Type B pancreatic cell (in vitro differentiated cells): ENCODE measurements around the gene SIKE1. TPM values are rescaled to one million over a fixed set of nuclear protein-coding genes. Genes with fewer than 3 reads are reported as not detected.

ENCODE experiments used
- DNase-seq: peaks from one replicate; pipeline ENCODE4 v3.0.0; 2021; ENCODE audit warnings: mixed read lengths; ENCODE audit not compliant: unreplicated experiment; ENCODE audit errors: extremely low spot score
- H3K27ac Mint-ChIP-seq: 2 replicates; pipeline ENCODE4 v1.8.0; 2021; ENCODE audit warnings: mild to moderate bottlenecking, mixed read lengths
- H3K27me3 Mint-ChIP-seq: 2 replicates; pipeline ENCODE4 v1.8.0; 2021; ENCODE audit warnings: mixed read lengths
- H3K36me3 Mint-ChIP-seq: 2 replicates; pipeline ENCODE4 v1.8.0; 2021; ENCODE audit warnings: mixed read lengths
- H3K4me1 Mint-ChIP-seq: one replicate; pipeline ENCODE4 v1.8.0; 2021; ENCODE audit warnings: mixed read lengths; ENCODE audit not compliant: unreplicated experiment
- H3K4me3 Mint-ChIP-seq: 2 replicates; pipeline ENCODE4 v1.8.0; 2021; ENCODE audit warnings: mild to moderate bottlenecking, mixed read lengths
- H3K9me3 Mint-ChIP-seq: 2 replicates; pipeline ENCODE4 v1.8.0; 2021; ENCODE audit warnings: mixed read lengths
- CTCF ChIP-seq: fragments of 200-600 bp; sonication (generic); conservative IDR thresholded peaks from 2 replicates; pipeline ENCODE4 v1.5.0; 2021; ENCODE audit warnings: antibody characterized with exemption, mild to moderate bottlenecking
- total RNA-seq: library from RNA; stranded (reverse); gene quantifications from 2 replicates; pipeline ENCODE4 v1.2.1, GENCODE V29; 2021; ENCODE audit warnings: low replicate concordance

SIKE1 gene
- total RNA-seq, 1 donor from 2014 or later, result 69.1 TPM

GRCh38 chr1:114740331-114740730, 40.2 kb downstream of the SIKE1 start:
- H3K4me3 Mint-ChIP-seq, result no peak overlapping the region
- no peaks in the 10 kb centered on the region for H3K9me3 Mint-ChIP-seq
- H3K36me3 Mint-ChIP-seq, result peaks cover 54% of the 10 kb centered on the region
- H3K4me1 Mint-ChIP-seq, result no peaks in the 10 kb centered on the region
- H3K27ac Mint-ChIP-seq, result no peak overlapping the region
- no peak for TF ChIP-seq CTCF
- no peak for DNase-seq
- no peaks in the 10 kb centered on the region for H3K27me3 Mint-ChIP-seq

DNA sequence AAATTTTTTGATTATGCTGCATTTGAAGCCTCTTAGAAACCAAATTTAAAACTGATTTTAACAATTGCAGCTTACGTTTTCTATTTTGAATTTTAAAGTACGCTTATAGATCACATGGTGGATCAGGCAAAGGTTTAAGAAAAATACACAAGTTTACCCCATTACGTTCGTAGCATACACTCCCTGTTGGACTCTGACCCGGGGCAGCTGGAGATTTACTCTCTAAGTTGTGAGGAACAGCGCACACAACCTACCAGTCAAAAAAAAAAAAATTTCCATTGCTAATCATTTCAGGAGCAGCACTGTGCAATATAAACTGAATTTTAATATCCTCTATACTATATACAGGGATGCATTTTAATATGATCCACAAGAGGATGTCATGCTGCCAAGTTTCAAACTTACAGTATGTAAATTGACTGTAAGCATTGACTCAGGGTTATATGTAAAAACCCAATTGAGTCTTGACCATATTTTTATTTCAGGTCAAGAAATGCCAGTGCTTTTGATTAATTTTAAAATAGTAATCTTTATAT, 43.1 kb downstream of the SIKE1 start:
- no peaks in the 10 kb centered on the region for H3K4me1 Mint-ChIP-seq
- H3K36me3 Mint-ChIP-seq, result peaks cover 57% of the 10 kb centered on the region
- no peak for DNase-seq
- no peak overlapping the region for H3K4me3 Mint-ChIP-seq
- H3K27ac Mint-ChIP-seq, result no peak overlapping the region
- no peaks in the 10 kb centered on the region for H3K27me3 Mint-ChIP-seq
- TF ChIP-seq CTCF, result no peak
- no peaks in the 10 kb centered on the region for H3K9me3 Mint-ChIP-seq

DNA sequence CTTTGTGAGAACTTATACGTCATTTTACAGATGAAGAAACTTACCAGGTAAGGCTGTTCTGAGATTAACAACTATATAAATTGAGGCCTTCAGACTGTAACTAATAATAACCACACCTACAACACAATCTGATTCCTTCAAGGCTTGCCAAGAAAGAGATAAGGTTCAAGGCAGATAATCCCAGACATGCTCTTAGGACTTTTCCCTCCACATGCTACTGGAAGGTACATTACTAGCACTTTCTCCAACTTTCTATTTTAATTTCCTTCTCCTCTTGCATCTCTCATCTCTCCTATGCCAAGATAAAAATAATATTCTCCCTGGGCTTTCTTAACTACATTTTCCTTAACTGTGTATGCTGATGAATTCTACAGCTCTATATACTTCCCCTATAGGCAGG, 45.0 kb downstream of the SIKE1 start:
- H3K36me3 Mint-ChIP-seq, result peaks cover 61% of the 10 kb centered on the region
- no peak for TF ChIP-seq CTCF
- no peak for DNase-seq
- no peaks in the 10 kb centered on the region for H3K9me3 Mint-ChIP-seq
- H3K27ac Mint-ChIP-seq, result no peak overlapping the region
- no peaks in the 10 kb centered on the region for H3K27me3 Mint-ChIP-seq
- no peak overlapping the region for H3K4me3 Mint-ChIP-seq
- H3K4me1 Mint-ChIP-seq, result no peaks in the 10 kb centered on the region

- Mint-ChIP-seq H3K36me3 (peaks cover 55% of the 10 kb centered on the region), H3K27me3 (no peaks in the 10 kb centered on the region), H3K4me1 (no peaks in the 10 kb centered on the region), H3K9me3 (no peaks in the 10 kb centered on the region), H3K27ac (no peak overlapping the region), H3K4me3 (no peak overlapping the region)
- TF ChIP-seq CTCF, result no peak
- DNase-seq, result no peak
Measured at GRCh38 chr1:114729782-114730181, 50.7 kb downstream of the SIKE1 start.

DNA sequence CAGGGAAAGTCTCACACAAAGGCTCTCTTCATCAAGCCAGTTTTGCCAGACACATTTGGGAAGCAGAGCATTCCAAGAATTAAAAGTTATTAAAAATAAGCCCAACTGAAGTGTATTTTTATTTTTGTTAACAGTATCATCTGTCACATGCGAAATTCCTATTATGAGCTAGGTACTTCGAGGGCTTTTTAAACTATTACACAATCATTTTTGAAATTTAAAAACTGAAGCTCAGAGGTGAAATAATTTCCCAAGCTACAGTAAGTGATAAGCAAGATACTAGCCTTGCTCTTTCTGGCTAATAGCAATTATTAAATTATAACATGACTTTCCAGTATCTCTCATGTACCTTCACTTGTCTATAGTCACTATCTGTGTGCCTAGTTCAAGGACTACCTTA, 51.9 kb downstream of the SIKE1 start:
- Mint-ChIP-seq H3K27me3 (no peaks in the 10 kb centered on the region), H3K4me3 (no peak overlapping the region), H3K4me1 (no peaks in the 10 kb centered on the region), H3K27ac (no peak overlapping the region), H3K36me3 (peaks cover 53% of the 10 kb centered on the region), H3K9me3 (no peaks in the 10 kb centered on the region)
- TF ChIP-seq CTCF, result no peak
- DNase-seq, result no peak

GRCh38 chr1:114725230-114725629, 55.3 kb downstream of the SIKE1 start:
- Mint-ChIP-seq H3K27me3 (no peaks in the 10 kb centered on the region), H3K9me3 (no peaks in the 10 kb centered on the region), H3K27ac (no peak overlapping the region), H3K4me1 (no peaks in the 10 kb centered on the region), H3K4me3 (no peak overlapping the region), H3K36me3 (peaks cover 53% of the 10 kb centered on the region)
- no peak for DNase-seq
- TF ChIP-seq CTCF, result no peak
